GM21390 (cell line): ENCODE results near the gene STK32B.

Experiments used
- ATAC-seq: cut with Tn5 transposase; IDR thresholded peaks from one replicate; pipeline ENCODE4 v1.9.1; 2021; ENCODE audit not compliant: unreplicated experiment

STK32B gene

GRCh38 chr4:5383191-5383980 is 332.1 kb downstream of the STK32B start:
- ATAC-seq = no peak

- ATAC-seq = no peak
Observed at GRCh38 chr4:5385741-5386311, 334.5 kb downstream of the STK32B start.

- ATAC-seq = no peak
Observed at GRCh38 chr4:5386921-5387320, 335.6 kb downstream of the STK32B start.

GRCh38 chr4:5387457-5387856 is 336.2 kb downstream of the STK32B start:
- no peak for ATAC-seq

GRCh38 chr4:5389756-5390310 is 338.6 kb downstream of the STK32B start:
- no peak for ATAC-seq

GRCh38 chr4:5391492-5391891 is 340.2 kb downstream of the STK32B start:
- ATAC-seq = no peak

GRCh38 chr4:5393911-5394513 is 342.7 kb downstream of the STK32B start:
- no peak for ATAC-seq

- ATAC-seq = no peak
Observed at GRCh38 chr4:5395781-5396180, 344.5 kb downstream of the STK32B start.

GRCh38 chr4:5398056-5398455 is 346.8 kb downstream of the STK32B start:
- ATAC-seq = no peak

GRCh38 chr4:5399124-5399523 is 347.8 kb downstream of the STK32B start:
- no peak for ATAC-seq

GRCh38 chr4:5399790-5400421 is 348.6 kb downstream of the STK32B start:
- ATAC-seq = no peak

- ATAC-seq = no peak
Observed at GRCh38 chr4:5403746-5404497, 352.6 kb downstream of the STK32B start.

- ATAC-seq = no peak
Observed at GRCh38 chr4:5409237-5409636, 358.0 kb downstream of the STK32B start.

GRCh38 chr4:5409972-5410618 is 358.8 kb downstream of the STK32B start:
- no peak for ATAC-seq

GRCh38 chr4:5412296-5412695 is 361.0 kb downstream of the STK32B start:
- no peak for ATAC-seq

GRCh38 chr4:5412751-5413150 is 361.5 kb downstream of the STK32B start:
- no peak for ATAC-seq

GRCh38 chr4:5416637-5417036 is 365.4 kb downstream of the STK32B start:
- peak; percentile 63 for ATAC-seq

GRCh38 chr4:5420266-5420665 is 369.0 kb downstream of the STK32B start:
- no peak for ATAC-seq

- ATAC-seq = no peak
Observed at GRCh38 chr4:5421416-5421815, 370.1 kb downstream of the STK32B start.

- ATAC-seq = no peak
Observed at GRCh38 chr4:5422195-5422594, 370.9 kb downstream of the STK32B start.
